GM19467 (cell line): ENCODE results near the gene APBB2.

ENCODE experiments used
- ATAC-seq: cut with Tn5 transposase; IDR thresholded peaks from one replicate; pipeline ENCODE4 v1.9.1; 2021; ENCODE audit warnings: mild to moderate bottlenecking, moderate library complexity; ENCODE audit not compliant: unreplicated experiment

The APBB2 gene

DNA sequence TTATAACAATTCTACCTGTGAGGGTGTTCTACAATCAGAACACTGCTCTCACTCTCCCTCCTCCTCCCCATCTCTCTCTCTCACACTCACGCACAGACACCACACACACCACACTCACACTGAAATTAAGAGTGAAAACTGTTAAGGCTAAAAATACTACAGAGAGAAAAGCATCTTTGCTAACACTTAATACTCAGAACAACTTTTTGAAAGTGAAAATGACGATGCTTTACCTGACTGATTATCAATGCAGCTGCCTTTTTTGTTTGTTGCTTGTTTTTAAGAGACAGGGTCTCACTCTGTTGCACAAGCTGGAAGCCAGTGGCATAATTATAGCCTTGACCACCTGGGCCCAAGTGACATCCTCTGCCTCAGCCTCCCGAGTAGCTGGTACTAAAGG, 222.4 kb downstream of the APBB2 start:
- ATAC-seq, result peak; percentile 53

DNA sequence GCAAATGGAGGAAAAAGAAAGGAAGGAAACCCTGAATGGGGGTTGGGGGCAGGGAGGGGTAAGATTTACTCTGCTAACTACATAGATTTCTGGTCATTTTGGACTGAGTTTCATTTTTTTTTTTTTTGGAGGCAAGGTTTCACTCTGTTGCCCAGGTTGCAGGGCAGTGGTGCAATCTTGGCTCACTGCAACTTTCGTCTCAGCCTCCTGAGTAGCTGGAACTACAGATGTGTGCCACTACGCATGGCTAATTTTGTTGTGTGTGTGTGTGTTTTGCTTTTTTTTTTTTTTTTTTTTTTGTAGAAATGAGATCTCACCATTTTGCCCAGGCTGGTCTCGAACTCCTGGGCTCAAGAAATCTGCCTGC, 223.5 kb downstream of the APBB2 start:
- no peak for ATAC-seq

- no peak for ATAC-seq
Measured at GRCh38 chr4:40990236-40990898, 224.0 kb downstream of the APBB2 start.

- no peak for ATAC-seq
Measured at GRCh38 chr4:40987151-40987550, 227.2 kb downstream of the APBB2 start.

GRCh38 chr4:40986375-40986774, 228.0 kb downstream of the APBB2 start:
- no peak for ATAC-seq

- no peak for ATAC-seq
Measured at GRCh38 chr4:40984051-40984450, 230.3 kb downstream of the APBB2 start.

GRCh38 chr4:40980318-40980883, 233.9 kb downstream of the APBB2 start:
- no peak for ATAC-seq

DNA sequence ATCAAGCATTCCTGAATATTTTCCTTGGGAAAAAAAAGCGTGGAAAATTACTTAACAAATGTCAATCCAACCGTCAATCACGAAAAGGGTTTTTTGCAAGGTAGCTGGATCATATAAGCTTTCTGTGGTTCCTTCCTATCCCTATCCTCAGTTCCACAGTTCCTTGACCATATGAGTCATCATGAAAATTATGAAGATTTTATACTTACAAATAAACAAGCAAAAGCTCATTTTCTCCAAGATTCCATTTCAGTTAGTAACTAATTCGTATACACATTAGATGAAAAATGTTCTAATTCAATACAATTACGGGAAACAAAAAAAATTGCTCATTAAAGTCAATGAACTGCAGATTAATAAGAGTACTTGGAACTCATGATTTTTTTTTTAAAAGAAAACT, 235.8 kb downstream of the APBB2 start:
- no peak for ATAC-seq

DNA sequence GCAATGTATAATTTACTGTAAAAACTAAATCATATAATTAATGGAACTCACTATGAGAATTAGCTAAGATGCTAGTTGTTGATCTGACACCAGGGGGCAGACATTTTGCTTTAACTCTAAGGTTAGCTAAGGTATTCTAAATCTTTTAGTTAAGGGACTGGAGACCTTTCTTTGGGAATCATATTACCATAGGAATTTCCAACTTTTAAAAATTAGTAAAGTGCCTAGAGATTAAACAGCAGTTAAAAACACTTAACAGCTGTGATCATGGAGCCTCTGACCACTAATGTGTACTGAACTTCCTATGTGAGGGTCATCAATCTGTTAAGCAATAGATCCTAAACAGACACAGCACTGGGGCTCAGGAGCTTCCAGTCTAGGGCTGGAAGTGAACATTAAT, 238.0 kb downstream of the APBB2 start:
- no peak for ATAC-seq

GRCh38 chr4:40972722-40973121, 241.6 kb downstream of the APBB2 start:
- no peak for ATAC-seq

- ATAC-seq, result no peak
Measured at GRCh38 chr4:40971338-40971737, 243.0 kb downstream of the APBB2 start.

DNA sequence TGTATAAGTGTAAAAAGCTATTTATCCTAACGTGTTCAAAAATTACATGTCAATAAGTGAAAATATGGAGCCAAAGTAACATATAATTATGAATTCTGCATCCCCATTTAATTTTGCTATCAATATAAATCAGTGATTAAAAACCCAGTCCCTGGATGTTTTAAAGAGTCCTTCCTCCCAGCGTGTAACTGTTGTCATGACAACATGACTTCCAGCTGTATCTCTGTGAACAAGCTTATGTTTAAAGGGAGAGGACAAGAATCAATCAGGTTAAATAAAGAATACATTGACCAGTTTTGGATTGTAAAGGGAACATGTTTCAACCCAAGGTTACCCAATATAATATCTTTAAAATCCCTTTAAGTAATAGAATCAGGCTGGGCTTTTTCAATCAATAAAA, 244.8 kb downstream of the APBB2 start:
- ATAC-seq, result no peak

GRCh38 chr4:40967550-40967949, 246.8 kb downstream of the APBB2 start:
- ATAC-seq, result no peak

- ATAC-seq, result no peak
Measured at GRCh38 chr4:40966091-40966490, 248.3 kb downstream of the APBB2 start.

DNA sequence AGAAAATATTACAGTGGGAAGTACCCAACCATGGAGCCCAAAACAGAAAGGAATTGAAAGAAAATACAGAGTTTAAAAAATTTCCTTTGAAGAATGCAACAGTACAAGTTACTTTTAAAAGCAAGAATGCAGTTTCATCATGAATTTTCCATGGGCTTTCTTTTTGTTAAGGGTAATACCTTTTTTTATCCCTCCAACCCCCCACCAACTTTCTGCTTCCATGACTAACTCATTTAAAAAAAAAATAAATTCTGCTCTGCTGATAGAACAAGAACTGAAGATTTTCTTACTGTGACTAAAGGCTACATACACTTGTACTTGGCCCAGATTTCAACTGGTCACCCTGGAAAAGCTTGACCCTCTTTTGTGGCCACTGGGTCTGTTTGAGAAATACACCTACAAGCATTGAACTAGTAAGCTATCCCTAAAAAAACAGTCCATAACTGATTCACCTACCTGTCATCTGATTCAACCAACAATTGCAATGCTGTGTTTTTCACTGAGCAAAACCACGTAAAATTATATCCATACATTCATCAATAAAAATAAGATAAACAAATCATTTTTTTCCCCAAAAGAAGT, 250.4 kb downstream of the APBB2 start:
- no peak for ATAC-seq

DNA sequence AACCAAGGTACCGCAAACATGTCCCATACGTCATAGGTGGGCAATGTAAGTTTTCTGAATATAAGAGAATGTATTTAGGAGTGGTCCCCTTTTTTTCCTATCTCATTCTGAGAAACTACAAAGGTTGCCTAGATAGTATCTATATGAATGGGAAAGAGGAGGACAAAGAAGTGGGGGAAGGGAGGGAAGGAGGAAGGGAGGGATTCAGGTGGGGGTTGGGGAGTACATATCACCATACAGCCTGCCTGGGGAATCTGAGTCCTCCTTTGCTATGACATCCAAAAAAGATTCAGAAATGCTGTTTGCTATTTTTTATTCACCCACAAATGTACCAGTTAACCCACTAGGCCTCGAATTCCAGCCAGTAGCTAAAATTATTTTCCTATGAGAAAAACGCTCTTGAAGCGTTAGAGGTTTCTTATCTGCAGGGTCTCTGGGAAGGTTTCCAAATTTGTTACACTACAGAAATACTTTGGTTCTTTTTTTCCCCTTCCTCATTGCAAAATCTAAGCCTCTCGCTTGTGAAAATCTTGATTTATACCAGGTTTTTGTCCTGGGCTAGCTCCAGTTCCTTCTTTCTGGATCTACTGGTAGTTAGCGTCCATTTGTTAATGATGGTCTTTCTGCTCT, 251.7 kb downstream of the APBB2 start:
- ATAC-seq, result no peak

- no peak for ATAC-seq
Measured at GRCh38 chr4:40960941-40961340, 253.4 kb downstream of the APBB2 start.

GRCh38 chr4:40957281-40957680, 257.1 kb downstream of the APBB2 start:
- no peak for ATAC-seq

DNA sequence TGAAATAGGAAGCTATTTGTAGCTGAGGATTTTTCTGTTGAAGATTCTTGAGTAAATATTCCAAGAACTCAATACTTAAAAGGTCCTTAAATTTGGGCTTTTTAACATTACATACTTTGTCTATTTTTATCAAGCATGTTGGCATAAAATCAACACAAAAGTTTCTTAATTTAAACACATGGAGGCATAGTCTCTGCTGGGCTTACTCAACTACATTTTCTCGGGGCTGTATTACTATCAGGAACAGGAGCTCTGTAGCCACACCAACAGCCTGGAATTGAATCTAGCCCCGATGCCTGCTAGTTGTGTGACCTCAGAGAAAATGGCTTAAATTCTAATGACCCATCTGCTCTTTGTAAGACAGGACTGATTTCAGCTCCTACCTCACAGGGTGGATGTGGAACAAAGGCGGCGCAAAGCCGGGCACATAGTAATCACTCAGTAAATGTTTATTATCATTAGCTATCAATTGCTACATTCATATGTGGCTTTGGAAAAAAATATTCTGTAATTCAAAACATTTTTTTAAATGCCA, 257.6 kb downstream of the APBB2 start:
- ATAC-seq, result no peak

DNA sequence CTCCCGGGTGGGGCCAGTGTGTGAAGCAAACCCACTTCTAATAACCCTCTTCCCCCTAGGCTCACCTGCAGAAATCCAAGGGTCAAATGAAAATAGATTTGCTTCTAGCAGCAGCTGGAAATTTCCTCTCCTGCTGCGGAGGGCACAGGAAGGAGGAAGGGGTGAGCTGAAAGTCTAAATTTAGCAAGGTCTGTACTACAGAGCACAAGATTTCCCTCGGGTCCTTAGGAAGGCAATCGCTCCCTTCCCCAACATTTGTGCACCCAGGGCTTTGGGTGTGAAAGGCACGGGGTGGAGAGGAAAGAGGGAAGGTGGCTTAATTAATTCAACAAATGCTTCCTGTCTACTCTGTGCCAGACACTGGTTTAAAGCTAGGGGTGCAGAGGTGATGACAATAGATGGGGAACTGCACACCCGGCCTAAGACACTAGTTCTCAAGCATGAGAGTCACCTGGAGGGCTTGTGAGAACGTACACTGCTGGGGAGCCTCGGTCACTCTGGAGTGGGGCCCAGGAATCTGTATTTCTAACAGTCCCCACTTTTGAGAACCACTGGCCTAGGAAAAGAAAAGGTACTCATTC, 260.2 kb downstream of the APBB2 start:
- ATAC-seq, result no peak

- no peak for ATAC-seq
Measured at GRCh38 chr4:40953283-40954087, 260.9 kb downstream of the APBB2 start.
